Measurements from ENCODE around the gene AMBRA1.
"Not testable (repeated sequence)": the region's sequence is repeated elsewhere in the genome, so short reads cannot be mapped to it uniquely, and the experiment has no call there.

The AMBRA1 gene

GRCh38 chr11:46381819-46382645 is 211.8 kb downstream of the AMBRA1 start:
- DNase-seq (ENCODE audit: low read depth), result no peak

GRCh38 chr11:46381048-46381818 is 212.6 kb downstream of the AMBRA1 start, which contains the start of gene MDK:
MDK (plus strand) TSS chr11:46381669; CDS start chr11:46382058, 389 bp downstream.
- DNase-seq (ENCODE audit: low read depth), result no peak

DNA sequence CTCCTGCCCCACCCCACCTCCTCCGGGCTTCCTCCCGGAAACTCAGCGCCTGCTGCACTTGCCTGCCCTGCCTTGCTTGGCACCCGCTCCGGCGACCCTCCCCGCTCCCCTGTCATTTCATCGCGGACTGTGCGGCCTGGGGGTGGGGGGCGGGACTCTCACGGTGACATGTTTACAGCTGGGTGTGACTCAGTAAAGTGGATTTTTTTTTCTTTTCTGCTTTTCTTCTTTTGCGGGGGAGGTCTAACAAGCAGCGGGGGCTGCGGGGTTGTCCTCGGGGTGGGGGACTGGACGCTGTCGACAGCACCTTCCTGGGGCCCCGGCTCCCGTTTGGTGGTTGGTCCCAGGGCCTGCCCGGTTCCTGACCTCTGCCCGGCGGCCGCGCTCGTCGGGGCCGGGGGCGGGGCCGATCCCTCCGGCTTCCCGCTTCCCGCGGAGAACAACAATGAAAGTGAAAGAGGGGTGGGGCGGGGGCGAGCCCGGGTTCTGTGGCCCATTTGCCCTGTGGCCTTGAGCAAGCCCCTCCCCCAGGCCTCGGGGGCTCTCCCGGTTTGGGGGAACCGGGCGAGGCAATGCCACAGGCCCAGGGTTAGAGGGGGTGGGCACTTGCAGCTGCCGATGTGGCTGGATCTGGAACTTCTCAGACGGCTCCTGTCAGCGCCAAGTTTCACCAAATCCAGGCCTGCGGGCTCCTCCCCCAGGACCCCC is 213.3 kb downstream of the AMBRA1 start:
- DNase-seq (ENCODE audit: low read depth), result peak; percentile 49

- DNase-seq (ENCODE audit: low read depth), result not testable (repeated sequence)
These were observed 214.1 kb downstream of the AMBRA1 start for GRCh38 chr11:46379482-46380293.

DNA sequence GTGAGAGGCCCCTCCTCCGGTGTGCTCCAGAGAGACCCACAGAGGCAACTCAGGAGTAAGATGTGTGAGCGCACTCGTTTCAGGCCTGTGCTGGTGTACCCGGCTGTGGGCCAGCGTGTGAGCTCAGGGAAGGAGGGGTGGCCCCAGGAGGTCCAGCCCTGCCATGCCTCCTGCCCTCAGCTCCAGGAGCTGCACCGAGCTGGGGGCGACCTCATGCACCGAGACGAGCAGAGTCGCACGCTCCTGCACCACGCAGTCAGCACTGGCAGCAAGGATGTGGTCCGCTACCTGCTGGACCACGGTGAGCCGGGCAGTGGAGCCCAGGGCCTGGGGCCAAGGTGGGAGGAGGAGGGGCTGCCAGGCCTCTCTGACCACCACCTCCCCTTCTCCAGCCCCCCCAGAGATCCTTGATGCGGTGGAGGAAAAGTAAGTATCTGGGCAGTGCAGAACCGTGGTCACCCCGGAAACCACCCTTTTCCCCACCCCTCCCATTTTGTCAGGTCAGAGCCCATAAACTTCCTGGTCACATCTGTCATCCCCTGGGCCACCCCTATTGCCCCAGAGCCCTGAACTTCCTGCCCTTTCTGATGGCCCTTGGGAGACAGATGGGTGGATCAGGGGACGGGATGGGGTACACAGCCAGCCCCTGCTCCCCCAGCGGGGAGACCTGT is 214.9 kb downstream of the AMBRA1 start:
- DNase-seq (ENCODE audit: low read depth), result no peak

GRCh38 chr11:46378296-46378695 is 215.5 kb downstream of the AMBRA1 start:
- no peak for DNase-seq (ENCODE audit: low read depth)

GRCh38 chr11:46377831-46378230 is 216.0 kb downstream of the AMBRA1 start:
- DNase-seq (ENCODE audit: low read depth), result no peak

DNA sequence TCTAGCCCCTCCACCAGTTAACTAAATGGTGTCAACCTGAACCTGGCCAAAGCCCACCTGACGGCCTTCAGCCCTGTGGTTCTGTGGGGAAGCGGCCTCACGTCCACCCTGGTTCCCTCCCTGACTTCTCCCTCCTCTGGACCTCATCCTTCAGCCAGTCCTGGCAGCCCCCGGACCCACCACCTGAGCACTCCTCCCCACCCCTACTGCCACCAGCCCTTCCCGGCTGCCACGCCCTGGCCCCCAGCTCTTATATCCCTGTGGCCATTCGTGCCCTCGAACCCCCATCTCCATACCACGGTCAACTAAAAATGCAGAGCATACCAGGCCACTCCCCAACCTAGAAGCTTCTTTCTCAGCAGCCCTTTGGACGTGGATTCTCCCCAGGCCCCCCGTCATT is 216.5 kb downstream of the AMBRA1 start:
- no peak for DNase-seq (ENCODE audit: low read depth)

DNA sequence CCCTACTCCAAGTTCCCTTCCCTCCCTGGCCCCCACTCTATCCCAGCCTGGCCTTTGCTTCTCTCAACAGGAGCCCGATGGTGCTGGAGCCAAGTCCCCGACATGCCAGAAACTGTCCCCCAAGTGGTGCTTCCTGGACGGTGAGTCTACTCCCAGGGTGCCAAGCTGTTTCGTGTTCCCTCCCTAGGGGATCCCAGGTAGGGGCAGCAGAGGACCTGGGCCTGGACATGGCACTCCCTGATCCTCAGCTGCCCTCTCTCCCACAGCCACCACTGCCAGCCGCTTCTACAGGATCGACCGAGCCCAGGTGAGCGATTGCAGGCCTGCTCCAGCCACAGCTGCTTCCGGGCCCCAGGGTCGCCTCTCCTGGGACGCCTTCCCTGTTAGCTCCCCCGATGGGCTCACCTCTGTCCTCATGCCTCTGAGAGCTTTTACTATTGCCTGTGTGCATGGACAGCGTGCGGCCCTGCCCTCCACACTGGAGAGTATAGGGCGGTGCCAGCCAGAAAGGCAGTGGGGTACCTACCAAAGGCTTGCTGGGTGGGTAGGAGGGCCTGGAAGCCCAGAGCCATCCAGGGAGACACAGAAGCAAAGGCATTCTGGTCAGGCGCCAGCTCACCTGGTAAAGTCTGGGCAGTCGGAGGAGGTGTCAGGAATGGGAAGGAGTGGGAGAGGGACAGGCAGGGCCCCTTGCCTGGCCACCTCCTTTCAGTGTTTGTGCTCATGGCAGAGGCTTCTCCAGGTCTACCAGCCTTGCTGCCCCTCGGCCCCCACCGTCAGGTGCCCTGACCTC is 217.4 kb downstream of the AMBRA1 start:
- no peak for DNase-seq (ENCODE audit: low read depth)

GRCh38 chr11:46375392-46376101 is 218.3 kb downstream of the AMBRA1 start:
- no peak for DNase-seq (ENCODE audit: low read depth)

DNA sequence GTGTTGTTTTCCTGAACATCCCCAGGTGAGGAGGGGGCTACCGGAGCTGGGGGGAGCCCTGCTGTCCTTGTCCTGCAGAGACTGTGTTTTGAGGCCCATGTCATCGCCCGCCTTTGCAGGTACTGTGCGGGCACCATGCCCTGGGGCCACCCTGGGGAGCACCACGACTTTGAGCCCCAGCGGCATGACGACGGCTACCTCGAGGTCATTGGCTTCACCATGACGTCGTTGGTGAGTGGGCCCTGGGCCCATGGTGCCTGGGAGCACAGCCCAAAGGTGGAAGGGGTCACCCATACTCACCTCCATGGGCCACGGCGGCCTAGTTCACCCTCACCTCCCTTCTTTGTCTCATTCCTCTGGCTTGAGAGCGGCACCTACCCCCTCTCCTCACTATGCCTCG is 219.0 kb downstream of the AMBRA1 start:
- no peak for DNase-seq (ENCODE audit: low read depth)

DNA sequence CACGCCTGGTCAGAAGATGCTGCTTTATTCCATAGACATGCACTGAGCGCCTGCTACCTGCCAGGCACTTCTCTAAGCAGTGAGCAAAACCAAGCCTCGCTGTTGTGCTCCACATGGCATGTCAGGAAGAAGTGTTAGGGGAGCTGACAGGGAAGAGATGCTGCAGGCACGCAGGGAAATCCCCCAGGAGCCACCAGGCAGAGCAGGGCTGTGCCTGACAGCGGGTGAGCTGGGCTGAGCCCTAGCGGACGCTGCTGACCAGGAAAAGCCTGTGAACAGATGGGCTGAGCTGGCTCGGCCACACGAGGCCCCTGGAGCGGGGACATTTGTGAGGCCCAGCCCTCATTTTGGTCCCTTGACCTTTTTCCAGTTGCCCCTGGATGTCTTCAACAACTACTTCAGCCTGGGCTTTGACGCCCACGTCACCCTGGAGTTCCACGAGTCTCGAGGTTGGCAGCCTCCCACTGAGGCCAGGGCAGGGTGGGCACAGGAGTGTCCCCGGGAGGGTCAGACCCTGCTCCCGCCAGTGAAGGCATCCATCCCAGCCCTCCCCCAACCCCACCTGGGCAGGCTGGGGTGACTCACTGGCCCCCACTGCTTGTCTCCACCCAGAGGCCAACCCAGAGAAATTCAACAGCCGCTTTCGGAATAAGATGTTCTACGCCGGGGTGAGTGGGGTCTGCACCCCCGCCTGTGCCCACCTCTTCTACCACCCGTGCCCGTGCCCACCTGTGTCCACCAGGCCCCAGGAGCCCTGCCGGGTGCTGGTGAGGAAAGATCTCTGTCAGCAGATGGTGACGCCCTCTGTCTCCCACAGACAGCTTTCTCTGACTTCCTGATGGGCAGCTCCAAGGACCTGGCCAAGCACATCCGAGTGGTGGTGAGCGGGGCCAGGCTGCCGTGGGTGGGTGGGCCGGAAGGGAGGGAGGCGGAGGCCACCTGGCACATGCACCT is 219.8 kb downstream of the AMBRA1 start:
- no peak for DNase-seq (ENCODE audit: low read depth)

GRCh38 chr11:46372501-46372900 is 221.3 kb downstream of the AMBRA1 start:
- not testable (repeated sequence) for DNase-seq (ENCODE audit: low read depth)

- no peak for DNase-seq (ENCODE audit: low read depth)
These were observed 221.7 kb downstream of the AMBRA1 start for GRCh38 chr11:46372086-46372485.

DNA sequence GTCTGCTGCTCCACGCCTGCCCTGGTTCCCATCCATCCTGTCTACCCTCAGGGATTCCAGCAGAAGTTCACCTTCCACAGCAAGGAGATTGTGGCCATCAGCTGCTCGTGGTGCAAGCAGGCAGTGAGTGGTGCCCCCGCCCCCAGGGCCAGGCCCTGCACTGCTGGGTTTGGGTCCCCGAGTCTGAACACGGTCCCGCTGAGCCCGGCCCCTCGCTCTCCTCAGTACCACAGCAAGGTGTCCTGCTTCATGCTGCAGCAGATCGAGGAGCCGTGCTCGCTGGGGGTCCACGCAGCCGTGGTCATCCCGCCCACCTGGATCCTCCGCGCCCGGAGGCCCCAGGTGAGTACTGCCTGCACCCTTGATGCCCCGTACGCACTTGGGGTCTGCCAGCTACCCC is 222.6 kb downstream of the AMBRA1 start:
- not testable (repeated sequence) for DNase-seq (ENCODE audit: low read depth)

GRCh38 chr11:46370253-46370652 is 223.6 kb downstream of the AMBRA1 start:
- no peak for DNase-seq (ENCODE audit: low read depth)

- no peak for DNase-seq (ENCODE audit: low read depth)
These were observed 224.2 kb downstream of the AMBRA1 start for GRCh38 chr11:46369458-46370152.

GRCh38 chr11:46367916-46368267 is 225.9 kb downstream of the AMBRA1 start:
- no peak for DNase-seq (ENCODE audit: low read depth)

Measured in stimulated activated CD8-positive, alpha-beta memory T cell treated with anti-CD3 and anti-CD28 coated beads, Interleukin-4, amount 100 ng/mL, for 24 hours (primary cell).